ENCODE results near the gene STRN. TPM values are rescaled to one million over a fixed set of nuclear protein-coding genes. Genes with fewer than 3 reads are reported as not detected.
A peak's percentile ranks its signal among the peaks of the same experiment; 100 is the strongest.

Gene STRN
- total and polyA plus RNA-seq, 2 of the 13 experiments (the other 11 are each of a cell fraction or from before 2014, with no cell fraction given) = 10.4 to 19.3 TPM

DNA sequence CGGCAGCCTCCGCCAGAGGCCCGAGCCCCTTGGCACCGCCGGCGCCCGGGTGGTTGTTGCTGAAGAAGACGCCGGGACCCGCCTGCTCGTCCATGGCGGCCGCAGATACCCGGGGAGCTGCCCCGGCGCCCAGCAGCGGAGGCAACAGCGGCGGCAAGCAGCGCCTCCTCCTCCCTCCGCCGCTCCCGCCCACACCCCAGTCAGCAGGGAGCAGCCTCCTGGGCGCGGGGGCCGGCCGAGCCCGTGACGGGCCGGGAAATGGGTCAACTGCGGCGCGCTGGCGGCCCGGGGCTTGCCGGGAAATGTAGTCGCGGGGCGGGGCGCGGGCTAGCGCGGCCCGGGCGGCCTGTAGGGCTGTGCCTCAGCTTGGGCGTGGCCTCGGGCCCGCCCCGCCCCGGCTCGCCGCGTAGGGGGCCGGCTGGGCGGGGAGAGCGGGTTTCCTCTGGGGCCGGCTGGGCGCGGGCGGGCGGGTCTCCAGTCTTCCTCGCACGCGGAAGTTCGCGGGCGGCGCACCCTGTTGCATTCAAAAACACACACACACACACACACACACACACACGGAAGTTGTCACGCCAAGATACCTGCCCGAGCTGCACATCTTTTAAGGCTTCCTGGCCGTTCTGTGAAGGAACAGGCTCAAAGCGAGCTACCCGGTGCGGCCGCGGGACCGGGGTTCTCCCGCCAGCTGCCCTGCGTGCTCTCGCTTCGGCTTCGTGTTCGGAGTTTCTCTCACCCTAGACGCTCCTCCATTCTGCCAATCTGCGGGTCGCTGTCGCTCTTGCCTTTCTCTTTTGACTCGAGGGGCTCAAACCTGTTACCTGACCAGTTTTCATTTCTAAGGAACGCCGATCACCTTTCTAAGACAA is at the start of gene STRN (continued):
- TF ChIP-seq, protein P1, sequence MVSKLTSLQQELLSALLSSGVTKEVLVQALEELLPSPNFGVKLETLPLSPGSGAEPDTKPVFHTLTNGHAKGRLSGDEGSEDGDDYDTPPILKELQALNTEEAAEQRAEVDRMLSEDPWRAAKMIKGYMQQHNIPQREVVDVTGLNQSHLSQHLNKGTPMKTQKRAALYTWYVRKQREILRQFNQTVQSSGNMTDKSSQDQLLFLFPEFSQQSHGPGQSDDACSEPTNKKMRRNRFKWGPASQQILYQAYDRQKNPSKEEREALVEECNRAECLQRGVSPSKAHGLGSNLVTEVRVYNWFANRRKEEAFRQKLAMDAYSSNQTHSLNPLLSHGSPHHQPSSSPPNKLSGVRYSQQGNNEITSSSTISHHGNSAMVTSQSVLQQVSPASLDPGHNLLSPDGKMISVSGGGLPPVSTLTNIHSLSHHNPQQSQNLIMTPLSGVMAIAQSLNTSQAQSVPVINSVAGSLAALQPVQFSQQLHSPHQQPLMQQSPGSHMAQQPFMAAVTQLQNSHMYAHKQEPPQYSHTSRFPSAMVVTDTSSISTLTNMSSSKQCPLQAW (CRISPR knock-in tag; IDR thresholded peaks at IDR 0.05) = peak; percentile 14; the same call in 1 of the 2 replicates
- TF ChIP-seq, protein P2, sequence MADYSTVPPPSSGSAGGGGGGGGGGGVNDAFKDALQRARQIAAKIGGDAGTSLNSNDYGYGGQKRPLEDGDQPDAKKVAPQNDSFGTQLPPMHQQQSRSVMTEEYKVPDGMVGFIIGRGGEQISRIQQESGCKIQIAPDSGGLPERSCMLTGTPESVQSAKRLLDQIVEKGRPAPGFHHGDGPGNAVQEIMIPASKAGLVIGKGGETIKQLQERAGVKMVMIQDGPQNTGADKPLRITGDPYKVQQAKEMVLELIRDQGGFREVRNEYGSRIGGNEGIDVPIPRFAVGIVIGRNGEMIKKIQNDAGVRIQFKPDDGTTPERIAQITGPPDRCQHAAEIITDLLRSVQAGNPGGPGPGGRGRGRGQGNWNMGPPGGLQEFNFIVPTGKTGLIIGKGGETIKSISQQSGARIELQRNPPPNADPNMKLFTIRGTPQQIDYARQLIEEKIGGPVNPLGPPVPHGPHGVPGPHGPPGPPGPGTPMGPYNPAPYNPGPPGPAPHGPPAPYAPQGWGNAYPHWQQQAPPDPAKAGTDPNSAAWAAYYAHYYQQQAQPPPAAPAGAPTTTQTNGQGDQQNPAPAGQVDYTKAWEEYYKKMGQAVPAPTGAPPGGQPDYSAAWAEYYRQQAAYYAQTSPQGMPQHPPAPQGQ (CRISPR knock-in tag; IDR thresholded peaks at IDR 0.05; ENCODE audit: borderline replicate concordance) = no peak
- TF ChIP-seq ZNF343 (CRISPR knock-in tag; IDR thresholded peaks at IDR 0.05) (no peak), NONO (IDR thresholded peaks at IDR 0.05) (no peak), NONO (CRISPR knock-in tag; conservative IDR thresholded peaks at IDR 0.05) (peak; percentile 93), KLF9 (CRISPR knock-in tag; IDR thresholded peaks at IDR 0.05; ENCODE audit: low read depth) (no peak), ZNF354B (CRISPR knock-in tag; IDR thresholded peaks at IDR 0.05) (no peak), ZNF292 (CRISPR knock-in tag; IDR thresholded peaks at IDR 0.05; ENCODE audit: borderline replicate concordance, low read depth) (peak; percentile 77), ZNF451 (CRISPR knock-in tag; IDR thresholded peaks at IDR 0.05) (peak; percentile 68), SMAD1 (CRISPR knock-in tag; IDR thresholded peaks at IDR 0.05; ENCODE audit: borderline replicate concordance, low read depth) (peak; percentile 54; the same call in 1 of the 2 replicates), ZMYM3 (CRISPR knock-in tag; IDR thresholded peaks at IDR 0.05) (no peak), ZNF160 (CRISPR knock-in tag; IDR thresholded peaks at IDR 0.05) (peak; percentile 69), GLI4 (CRISPR knock-in tag; IDR thresholded peaks at IDR 0.05; ENCODE audit: borderline replicate concordance) (peak; percentile 61; the same call in 1 of the 2 replicates), ZZZ3 (CRISPR knock-in tag; IDR thresholded peaks at IDR 0.05; ENCODE audit: borderline replicate concordance) (no peak), POLR2A (IDR thresholded peaks at IDR 0.05; ENCODE audit: insufficient read depth in 1 of 2, low read depth in 2 of 2, low read length in 2 of 2) (peak; percentile 76 to 78), ZNF607 (CRISPR knock-in tag; IDR thresholded peaks at IDR 0.05; ENCODE audit: borderline replicate concordance) (no peak), CAMTA2 (CRISPR knock-in tag; IDR thresholded peaks at IDR 0.05; ENCODE audit: borderline replicate concordance) (peak; percentile 57; the same call in 1 of the 2 replicates)
- TF ChIP-seq, protein P3, sequence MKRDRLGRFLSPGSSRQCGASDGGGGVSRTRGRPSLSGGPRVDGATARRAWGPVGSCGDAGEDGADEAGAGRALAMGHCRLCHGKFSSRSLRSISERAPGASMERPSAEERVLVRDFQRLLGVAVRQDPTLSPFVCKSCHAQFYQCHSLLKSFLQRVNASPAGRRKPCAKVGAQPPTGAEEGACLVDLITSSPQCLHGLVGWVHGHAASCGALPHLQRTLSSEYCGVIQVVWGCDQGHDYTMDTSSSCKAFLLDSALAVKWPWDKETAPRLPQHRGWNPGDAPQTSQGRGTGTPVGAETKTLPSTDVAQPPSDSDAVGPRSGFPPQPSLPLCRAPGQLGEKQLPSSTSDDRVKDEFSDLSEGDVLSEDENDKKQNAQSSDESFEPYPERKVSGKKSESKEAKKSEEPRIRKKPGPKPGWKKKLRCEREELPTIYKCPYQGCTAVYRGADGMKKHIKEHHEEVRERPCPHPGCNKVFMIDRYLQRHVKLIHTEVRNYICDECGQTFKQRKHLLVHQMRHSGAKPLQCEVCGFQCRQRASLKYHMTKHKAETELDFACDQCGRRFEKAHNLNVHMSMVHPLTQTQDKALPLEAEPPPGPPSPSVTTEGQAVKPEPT (CRISPR knock-in tag; IDR thresholded peaks at IDR 0.05; ENCODE audit: low read depth) = peak; percentile 48; the same call in 1 of the 2 replicates
- TF ChIP-seq, protein P4, sequence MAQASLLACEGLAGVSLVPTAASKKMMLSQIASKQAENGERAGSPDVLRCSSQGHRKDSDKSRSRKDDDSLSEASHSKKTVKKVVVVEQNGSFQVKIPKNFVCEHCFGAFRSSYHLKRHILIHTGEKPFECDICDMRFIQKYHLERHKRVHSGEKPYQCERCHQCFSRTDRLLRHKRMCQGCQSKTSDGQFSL (CRISPR knock-in tag; IDR thresholded peaks at IDR 0.05) = no peak
- TF ChIP-seq, protein P5, sequence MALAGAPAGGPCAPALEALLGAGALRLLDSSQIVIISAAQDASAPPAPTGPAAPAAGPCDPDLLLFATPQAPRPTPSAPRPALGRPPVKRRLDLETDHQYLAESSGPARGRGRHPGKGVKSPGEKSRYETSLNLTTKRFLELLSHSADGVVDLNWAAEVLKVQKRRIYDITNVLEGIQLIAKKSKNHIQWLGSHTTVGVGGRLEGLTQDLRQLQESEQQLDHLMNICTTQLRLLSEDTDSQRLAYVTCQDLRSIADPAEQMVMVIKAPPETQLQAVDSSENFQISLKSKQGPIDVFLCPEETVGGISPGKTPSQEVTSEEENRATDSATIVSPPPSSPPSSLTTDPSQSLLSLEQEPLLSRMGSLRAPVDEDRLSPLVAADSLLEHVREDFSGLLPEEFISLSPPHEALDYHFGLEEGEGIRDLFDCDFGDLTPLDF (CRISPR knock-in tag; IDR thresholded peaks at IDR 0.05) = peak; percentile 73; the same call in 1 of the 2 replicates
- TF ChIP-seq, protein P6, sequence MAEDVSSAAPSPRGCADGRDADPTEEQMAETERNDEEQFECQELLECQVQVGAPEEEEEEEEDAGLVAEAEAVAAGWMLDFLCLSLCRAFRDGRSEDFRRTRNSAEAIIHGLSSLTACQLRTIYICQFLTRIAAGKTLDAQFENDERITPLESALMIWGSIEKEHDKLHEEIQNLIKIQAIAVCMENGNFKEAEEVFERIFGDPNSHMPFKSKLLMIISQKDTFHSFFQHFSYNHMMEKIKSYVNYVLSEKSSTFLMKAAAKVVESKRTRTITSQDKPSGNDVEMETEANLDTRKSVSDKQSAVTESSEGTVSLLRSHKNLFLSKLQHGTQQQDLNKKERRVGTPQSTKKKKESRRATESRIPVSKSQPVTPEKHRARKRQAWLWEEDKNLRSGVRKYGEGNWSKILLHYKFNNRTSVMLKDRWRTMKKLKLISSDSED (CRISPR knock-in tag; IDR thresholded peaks at IDR 0.05) = no peak
